Central memory CD8-positive, alpha-beta T cell (primary cell): ENCODE data around the gene ATP8B3.
A peak's percentile ranks its signal among the peaks of the same experiment; 100 is the strongest.

Experiments used
- ATAC-seq: fragments of 150-1000 bp; cut with Tn5 transposase; replicated peaks from 2 replicates; pipeline ENCODE4 v1.10.0; 2022; ENCODE audit warnings: mild to moderate bottlenecking, moderate FRiP score, moderate number of reproducible peaks; ENCODE audit not compliant: poor library complexity, severe bottlenecking; ENCODE audit errors: extremely low read depth
- DNase-seq, 2 donors: peaks; one replicate each; pipeline ENCODE4 v3.0.0; 2021; ENCODE audit warnings: low spot score in 2 of 2
- H3K27ac Mint-ChIP-seq: one replicate; pipeline ENCODE4 v1.8.0; 2022; ENCODE audit warnings: low read depth, mild to moderate bottlenecking, moderate library complexity, mixed read lengths
- H3K27me3 Mint-ChIP-seq: one replicate; pipeline ENCODE4 v1.8.0; 2022; ENCODE audit warnings: mixed read lengths
- H3K36me3 Mint-ChIP-seq: one replicate; pipeline ENCODE4 v1.8.0; 2022; ENCODE audit warnings: mild to moderate bottlenecking, moderate library complexity, mixed read lengths; ENCODE audit not compliant: insufficient read depth
- H3K4me1 Mint-ChIP-seq: one replicate; pipeline ENCODE4 v1.8.0; 2022; ENCODE audit warnings: mixed read lengths
- H3K4me3 Mint-ChIP-seq: one replicate; pipeline ENCODE4 v1.8.0; 2022; ENCODE audit warnings: mild to moderate bottlenecking, moderate library complexity, mixed read lengths
- H3K9me3 Mint-ChIP-seq: one replicate; pipeline ENCODE4 v1.8.0; 2022; ENCODE audit warnings: mixed read lengths

ATP8B3 gene

DNA sequence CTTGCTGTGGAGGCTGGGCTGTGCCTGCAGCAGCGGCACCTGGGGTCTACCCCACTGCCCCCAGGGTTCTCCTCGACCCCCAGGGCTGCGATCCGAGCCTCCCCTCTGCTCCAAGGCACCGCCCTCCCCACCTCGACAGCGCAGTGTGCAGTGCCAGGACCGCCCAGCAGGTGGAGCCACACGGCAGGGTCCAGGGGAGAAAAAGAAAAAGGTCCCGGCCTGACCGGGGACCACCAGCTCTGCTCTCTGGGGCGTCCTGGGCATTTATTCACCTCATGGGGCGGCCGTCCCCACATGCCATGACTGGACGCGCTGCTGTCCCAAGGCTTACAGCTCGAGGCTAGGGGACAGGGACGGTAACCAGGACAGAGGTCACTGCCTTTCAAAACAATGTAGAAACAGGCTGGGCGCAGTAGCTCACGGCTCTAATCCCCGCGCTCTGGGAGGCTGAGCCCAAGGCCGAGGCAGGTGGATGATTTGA is 25.6 kb upstream of the ATP8B3 start:
- Mint-ChIP-seq H3K4me3 (no peak overlapping the region), H3K36me3 (peaks cover 32% of the 10 kb centered on the region), H3K27me3 (no peaks in the 10 kb centered on the region), H3K27ac (no peak overlapping the region), H3K4me1 (peaks cover 44% of the 10 kb centered on the region), H3K9me3 (no peaks in the 10 kb centered on the region)
- DNase-seq (peak; percentile 53 to 59), ATAC-seq (no peak)

- Mint-ChIP-seq H3K27ac (no peak overlapping the region), H3K4me1 (peaks cover 40% of the 10 kb centered on the region), H3K36me3 (peaks cover 32% of the 10 kb centered on the region), H3K27me3 (no peaks in the 10 kb centered on the region), H3K9me3 (no peaks in the 10 kb centered on the region), H3K4me3 (no peak overlapping the region)
- DNase-seq (no peak), ATAC-seq (no peak)
Observed at GRCh38 chr19:1837222-1837565, 25.1 kb upstream of the ATP8B3 start.

DNA sequence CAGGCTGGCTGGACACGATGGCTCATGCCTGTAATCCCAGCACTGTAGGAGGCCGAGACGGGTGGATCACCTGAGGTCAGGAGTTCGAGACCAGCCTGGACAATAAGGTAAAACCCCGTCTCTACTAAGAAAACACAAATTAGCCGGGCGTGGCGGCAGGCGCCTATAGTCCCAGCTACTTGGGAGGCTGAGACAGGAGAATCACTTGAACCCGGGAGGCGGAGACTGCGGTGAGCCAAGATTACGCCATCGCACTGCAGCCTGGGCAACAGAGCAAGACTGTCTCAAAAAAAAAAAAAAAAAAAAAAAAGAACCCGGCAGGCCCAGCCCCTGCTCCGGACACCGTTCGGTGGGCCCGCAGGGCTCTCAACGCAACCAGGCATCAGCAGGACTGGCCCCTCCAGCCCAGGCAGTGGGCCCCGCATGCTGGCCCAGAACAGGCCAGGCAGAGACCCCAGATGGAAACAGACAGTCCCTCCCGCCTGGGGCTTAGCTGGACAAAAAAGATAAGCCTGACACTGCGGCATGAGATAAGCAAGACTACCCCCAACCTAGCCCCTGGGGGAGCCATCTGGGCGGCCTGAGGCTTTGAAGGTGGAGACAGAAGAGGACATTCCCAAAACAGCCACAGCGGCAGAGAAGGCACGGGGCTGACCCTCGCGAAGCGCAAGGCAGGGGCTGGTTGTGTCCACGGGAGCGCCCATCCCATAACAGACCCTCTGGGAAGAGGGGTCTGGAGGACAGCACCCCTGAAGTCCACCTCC is 24.6 kb upstream of the ATP8B3 start:
- no peaks in the 10 kb centered on the region for H3K9me3 Mint-ChIP-seq
- no peak overlapping the region for H3K4me3 Mint-ChIP-seq
- no peak overlapping the region for H3K27ac Mint-ChIP-seq
- ATAC-seq, result no peak
- no peaks in the 10 kb centered on the region for H3K27me3 Mint-ChIP-seq
- DNase-seq, result no peak
- H3K4me1 Mint-ChIP-seq, result peaks cover 40% of the 10 kb centered on the region
- H3K36me3 Mint-ChIP-seq, result peaks cover 29% of the 10 kb centered on the region

GRCh38 chr19:1833540-1833939 is 21.5 kb upstream of the ATP8B3 start:
- Mint-ChIP-seq H3K27me3 (no peaks in the 10 kb centered on the region), H3K9me3 (no peaks in the 10 kb centered on the region), H3K4me3 (no peak overlapping the region), H3K4me1 (peaks cover 24% of the 10 kb centered on the region), H3K36me3 (peaks cover 33% of the 10 kb centered on the region), H3K27ac (peak overlapping the region; percentile 62)
- ATAC-seq (no peak), DNase-seq (no peak)

GRCh38 chr19:1832046-1832663 is 20.1 kb upstream of the ATP8B3 start:
- Mint-ChIP-seq H3K4me1 (peaks cover 18% of the 10 kb centered on the region), H3K4me3 (no peak overlapping the region), H3K27me3 (no peaks in the 10 kb centered on the region), H3K36me3 (peaks cover 30% of the 10 kb centered on the region), H3K9me3 (no peaks in the 10 kb centered on the region), H3K27ac (peak overlapping the region; percentile 38)
- no peak for DNase-seq
- no peak for ATAC-seq

DNA sequence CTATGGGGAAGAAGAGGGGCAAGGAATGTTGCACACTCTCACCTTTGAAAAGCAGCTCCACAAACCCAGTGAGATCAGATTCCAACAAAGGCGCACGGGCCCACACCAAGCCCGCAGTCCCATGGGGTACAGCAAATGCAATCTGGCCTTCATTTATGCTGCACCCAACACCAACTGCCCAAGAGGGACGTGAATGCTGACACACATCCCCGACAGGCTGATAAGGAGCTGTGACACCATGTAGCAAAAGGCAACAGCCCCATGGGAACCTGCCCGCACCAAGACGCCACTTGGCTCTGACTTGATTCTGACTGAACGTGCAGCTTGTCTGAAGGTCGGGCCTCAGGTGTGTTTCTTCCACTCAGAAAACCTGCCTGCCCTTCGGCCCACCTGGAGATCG is 18.9 kb upstream of the ATP8B3 start:
- no peak for ATAC-seq
- Mint-ChIP-seq H3K27ac (no peak overlapping the region), H3K36me3 (peaks cover 34% of the 10 kb centered on the region), H3K4me1 (peaks cover 15% of the 10 kb centered on the region), H3K4me3 (no peak overlapping the region), H3K27me3 (no peaks in the 10 kb centered on the region), H3K9me3 (no peaks in the 10 kb centered on the region)
- no peak for DNase-seq

DNA sequence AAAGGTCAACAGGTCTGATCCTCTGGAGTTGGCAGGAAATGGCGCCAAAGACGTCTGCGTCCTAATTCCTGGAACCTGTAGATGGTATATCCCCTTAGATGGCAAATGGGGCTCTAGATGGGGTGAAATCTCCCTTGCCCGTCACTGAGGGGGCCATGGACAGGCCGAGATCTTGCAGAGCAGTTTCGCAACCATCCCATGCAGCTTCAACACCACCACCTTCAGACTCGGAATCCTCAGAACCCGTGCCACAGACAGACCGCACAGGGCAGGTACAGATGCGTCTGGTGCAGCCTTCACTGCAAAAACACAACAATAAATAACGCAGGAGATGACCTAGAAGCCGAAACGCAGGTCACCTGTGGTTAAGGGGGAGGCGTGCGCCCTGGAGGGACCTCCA is 18.5 kb upstream of the ATP8B3 start:
- ATAC-seq (no peak), DNase-seq (no peak)
- Mint-ChIP-seq H3K27ac (no peak overlapping the region), H3K36me3 (peaks cover 37% of the 10 kb centered on the region), H3K27me3 (no peaks in the 10 kb centered on the region), H3K4me1 (peaks cover 11% of the 10 kb centered on the region), H3K4me3 (no peak overlapping the region), H3K9me3 (no peaks in the 10 kb centered on the region)

DNA sequence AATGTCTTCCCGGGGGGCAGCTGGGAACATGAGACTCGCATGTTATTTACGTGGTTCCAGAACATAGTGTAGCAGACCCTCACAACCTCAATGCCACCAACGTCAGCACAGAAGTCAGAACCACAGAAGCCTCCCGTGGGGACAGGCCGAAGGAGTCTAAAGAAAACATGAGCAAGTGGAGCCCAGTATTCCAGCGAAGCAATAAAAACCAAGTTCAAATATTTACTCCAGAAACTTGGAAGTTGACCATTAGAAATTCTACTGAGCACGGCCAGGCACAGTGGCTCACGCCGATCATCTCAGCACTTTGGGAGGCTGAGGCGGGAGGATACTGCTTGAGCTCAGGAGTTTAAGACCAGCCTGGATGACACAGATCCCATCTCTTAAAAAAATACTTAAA is 17.9 kb upstream of the ATP8B3 start:
- H3K27ac Mint-ChIP-seq, result no peak overlapping the region

DNA sequence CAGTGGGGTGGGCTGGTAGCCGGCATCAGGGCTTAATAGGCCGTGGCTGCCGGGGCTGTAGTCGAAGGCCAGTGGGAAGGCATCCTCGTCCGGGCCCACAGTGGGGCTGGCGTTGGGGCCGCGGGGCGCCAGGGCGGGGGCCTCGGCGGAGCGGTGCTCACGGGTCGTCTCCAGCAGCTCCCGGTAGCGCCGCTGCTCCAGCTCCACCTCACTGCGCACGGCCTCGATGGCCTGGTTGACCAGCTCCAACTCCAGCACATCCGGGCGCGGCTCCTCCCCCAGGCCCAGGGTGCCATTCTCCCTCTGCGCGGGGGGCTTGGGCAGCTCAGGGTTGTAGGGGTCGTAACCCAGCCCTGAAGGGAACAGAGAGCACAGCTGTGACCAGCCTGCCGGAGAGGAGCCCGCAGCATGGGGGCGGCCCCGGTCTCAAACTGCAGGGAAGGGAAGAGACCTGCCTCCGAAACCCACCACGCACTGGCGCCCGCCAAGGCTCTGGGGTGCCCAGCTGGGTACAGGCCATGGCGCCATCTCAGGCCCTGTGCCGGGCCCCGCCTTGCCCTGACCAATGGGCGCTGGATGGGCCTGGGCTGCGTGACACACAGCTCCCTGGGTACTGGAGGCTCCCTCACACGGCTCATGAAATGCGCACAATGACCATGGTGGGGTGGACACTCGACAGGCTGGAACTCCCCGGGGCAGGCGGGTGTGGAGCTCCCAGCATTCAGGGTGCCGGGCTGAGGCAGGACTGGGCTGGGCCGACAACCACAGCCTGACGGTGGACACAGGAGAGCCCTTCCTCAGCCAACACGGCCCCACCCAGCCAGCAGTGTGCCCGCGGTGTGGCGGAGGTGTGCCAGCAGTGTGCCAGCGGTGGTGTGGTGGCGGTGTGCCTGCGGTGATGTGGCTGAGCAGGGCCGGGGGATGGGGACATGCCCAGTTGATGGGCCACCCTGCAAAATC is 16.5 kb upstream of the ATP8B3 start:
- H3K27ac Mint-ChIP-seq, result no peak overlapping the region
- ATAC-seq, result no peak
- H3K9me3 Mint-ChIP-seq, result no peaks in the 10 kb centered on the region
- H3K4me3 Mint-ChIP-seq, result no peak overlapping the region
- H3K4me1 Mint-ChIP-seq, result peaks cover 10% of the 10 kb centered on the region
- no peak for DNase-seq
- H3K36me3 Mint-ChIP-seq, result peaks cover 48% of the 10 kb centered on the region
- no peaks in the 10 kb centered on the region for H3K27me3 Mint-ChIP-seq

More for the DNA sequence above, 17.9 kb upstream of the ATP8B3 start:
- no peaks in the 10 kb centered on the region for H3K9me3 Mint-ChIP-seq
- H3K4me1 Mint-ChIP-seq, result peaks cover 10% of the 10 kb centered on the region
- DNase-seq (no peak), ATAC-seq (no peak)
- H3K36me3 Mint-ChIP-seq, result peaks cover 39% of the 10 kb centered on the region
- no peaks in the 10 kb centered on the region for H3K27me3 Mint-ChIP-seq
- no peak overlapping the region for H3K4me3 Mint-ChIP-seq

- Mint-ChIP-seq H3K9me3 (no peaks in the 10 kb centered on the region), H3K36me3 (peaks cover 44% of the 10 kb centered on the region), H3K4me3 (no peak overlapping the region), H3K4me1 (peaks cover 10% of the 10 kb centered on the region), H3K27ac (no peak overlapping the region), H3K27me3 (no peaks in the 10 kb centered on the region)
- DNase-seq (no peak), ATAC-seq (no peak)
Observed at GRCh38 chr19:1827566-1828278, 15.6 kb upstream of the ATP8B3 start.

- no peak for ATAC-seq
- no peaks in the 10 kb centered on the region for H3K9me3 Mint-ChIP-seq
Observed at GRCh38 chr19:1826557-1827521, 14.8 kb upstream of the ATP8B3 start.

More at GRCh38 chr19:1826557-1827521, 14.8 kb upstream of the ATP8B3 start:
- no peaks in the 10 kb centered on the region for H3K27me3 Mint-ChIP-seq
- no peak for DNase-seq
- H3K36me3 Mint-ChIP-seq, result peaks cover 46% of the 10 kb centered on the region
- H3K4me3 Mint-ChIP-seq, result no peak overlapping the region
- no peak overlapping the region for H3K27ac Mint-ChIP-seq
- peaks cover 7% of the 10 kb centered on the region for H3K4me1 Mint-ChIP-seq
